GM08714 (cell line): ENCODE data around the gene KRTAP10-4.
"Not testable (repeated sequence)": the region's sequence is repeated elsewhere in the genome, so short reads cannot be mapped to it uniquely, and the experiment has no call there.

Source experiments
- H3K4me3 ChIP-seq: fragments of 200-500 bp; sonication (Bioruptor generic); 2 replicates; pipeline ENCODE4 v1.5.1; 2014; ENCODE audit warnings: mild to moderate bottlenecking, low read length, inconsistent platforms
- ZNF274 ChIP-seq: IDR thresholded peaks from 2 replicates; pipeline ENCODE4 v1.6.1; 2012; ENCODE audit warnings: mild to moderate bottlenecking, low read depth, low read length

Gene KRTAP10-4

GRCh38 chr21:44542716-44543115, 30.8 kb upstream of the KRTAP10-4 start:
- no peak overlapping the region for H3K4me3 ChIP-seq
- no peak for TF ChIP-seq ZNF274

GRCh38 chr21:44544566-44544965, 29.0 kb upstream of the KRTAP10-4 start:
- no peak overlapping the region for H3K4me3 ChIP-seq
- no peak for TF ChIP-seq ZNF274

- TF ChIP-seq ZNF274, result no peak
- no peak overlapping the region for H3K4me3 ChIP-seq
Observed at GRCh38 chr21:44547656-44548331, 25.7 kb upstream of the KRTAP10-4 start.

- no peak overlapping the region for H3K4me3 ChIP-seq
- TF ChIP-seq ZNF274, result no peak
Observed at GRCh38 chr21:44548381-44548780, 25.1 kb upstream of the KRTAP10-4 start.

- no peak for TF ChIP-seq ZNF274
- H3K4me3 ChIP-seq, result no peak overlapping the region
Observed at GRCh38 chr21:44548922-44549321, 24.6 kb upstream of the KRTAP10-4 start.

- no peak for TF ChIP-seq ZNF274
- H3K4me3 ChIP-seq, result no peak overlapping the region
Observed at GRCh38 chr21:44549525-44550211, 23.9 kb upstream of the KRTAP10-4 start.

GRCh38 chr21:44550285-44550684, 23.2 kb upstream of the KRTAP10-4 start:
- not testable (repeated sequence) for H3K4me3 ChIP-seq

GRCh38 chr21:44550807-44551206, 22.7 kb upstream of the KRTAP10-4 start:
- TF ChIP-seq ZNF274, result no peak

GRCh38 chr21:44551340-44551961, 22.1 kb upstream of the KRTAP10-4 start, which contains the start of gene KRTAP10-2:
TSS of gene KRTAP10-2 (minus strand) at chr21:44551505. CDS start at chr21:44551458, 47 bp downstream.
- H3K4me3 ChIP-seq, result no peak within 1 kb of the TSS
- no peak for TF ChIP-seq ZNF274

More at GRCh38 chr21:44550807-44551206, 22.7 kb upstream of the KRTAP10-4 start:
- no peak overlapping the region for H3K4me3 ChIP-seq

GRCh38 chr21:44552136-44552535, 21.4 kb upstream of the KRTAP10-4 start:
- no peak for TF ChIP-seq ZNF274
- no peak overlapping the region for H3K4me3 ChIP-seq

GRCh38 chr21:44552681-44553080, 20.8 kb upstream of the KRTAP10-4 start:
- no peak overlapping the region for H3K4me3 ChIP-seq
- no peak for TF ChIP-seq ZNF274

GRCh38 chr21:44555200-44555875, 18.2 kb upstream of the KRTAP10-4 start:
- no peak overlapping the region for H3K4me3 ChIP-seq
- no peak for TF ChIP-seq ZNF274

- TF ChIP-seq ZNF274, result no peak
- no peak overlapping the region for H3K4me3 ChIP-seq
Observed at GRCh38 chr21:44556879-44557278, 16.6 kb upstream of the KRTAP10-4 start.
